Purkinje cell (primary cell): ENCODE data around the gene RPA1. TPM values are rescaled to one million over a fixed set of nuclear protein-coding genes. Genes with fewer than 3 reads are reported as not detected.

ENCODE experiments used
- polyA plus RNA-seq: library from polyadenylated mRNA; unstranded; fragments of >200 nt; fragmentation: Nextera tagmentation; gene quantifications from 2 replicates; pipeline ENCODE4 v1.2.1, GENCODE V29; 2014

Gene RPA1
- polyA plus RNA-seq = 29.7 and 35.8 TPM in 2 replicates

DNA sequence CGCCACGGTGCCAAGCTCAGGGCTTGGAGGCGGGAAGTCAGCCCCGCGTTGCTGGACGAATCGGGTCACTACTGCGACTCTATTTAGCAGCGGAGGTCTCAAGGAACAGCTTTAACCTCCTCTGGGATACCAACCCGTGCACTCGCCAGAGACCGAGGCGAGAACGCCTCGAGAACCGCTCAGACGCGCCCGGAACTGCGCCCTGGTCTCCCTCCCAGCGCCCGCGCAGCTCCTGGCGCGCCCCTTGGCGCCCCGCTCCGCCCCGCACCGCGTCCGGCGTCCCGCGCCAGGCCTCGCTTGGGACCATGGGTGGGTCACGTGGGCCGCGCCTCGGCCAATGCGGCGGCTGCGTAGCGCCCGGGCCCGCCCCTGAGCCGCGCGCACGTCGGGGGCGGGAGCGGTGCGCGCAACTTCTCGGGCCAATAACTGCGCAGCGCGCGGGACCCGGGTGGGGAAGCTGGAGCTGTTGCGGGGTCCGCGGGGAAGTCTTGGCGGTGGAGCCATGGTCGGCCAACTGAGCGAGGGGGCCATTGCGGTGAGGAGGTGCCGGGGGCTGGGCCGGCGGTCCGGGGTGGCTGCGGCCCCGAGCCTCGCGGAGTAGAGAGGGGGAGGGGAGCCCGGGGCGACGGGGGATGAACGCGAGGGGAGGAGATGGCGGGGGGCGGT lies at the start of gene RPA1, which contains the start of gene SMYD4:
Gene RPA1 (plus strand): TSS at position 414 of the 666 bp plus-strand sequence. CDS start 89 bp downstream, at position 503.
Gene SMYD4 (minus strand): TSS at position 311 of the 666 bp plus-strand sequence. CDS start 1,908 bp downstream, outside the sequence.

Other genes with a start within 250 kb of the RPA1 start
- 1.2 and 1.3 TPM in 2 replicates for gene SLC43A2, start 201.2 kb upstream of the RPA1 start, polyA plus RNA-seq
- gene SCARF1, start 184.3 kb upstream of the RPA1 start, polyA plus RNA-seq = 0.31 and 0.45 TPM in 2 replicates
- gene RILP, start 180.1 kb upstream of the RPA1 start, polyA plus RNA-seq = 11.1 and 20.5 TPM in 2 replicates
- gene PRPF8, start 145.1 kb upstream of the RPA1 start, polyA plus RNA-seq = 135 and 164 TPM in 2 replicates
- 0.06 and 0.22 TPM in 2 replicates for gene TLCD2, start 119.6 kb upstream of the RPA1 start, polyA plus RNA-seq
- not detected in 2 replicates for gene WDR81, start 105.3 kb upstream of the RPA1 start, polyA plus RNA-seq
- gene SERPINF2, start 87.1 kb upstream of the RPA1 start, polyA plus RNA-seq = not detected in 2 replicates
- 5.6 and 32.9 TPM in 2 replicates for gene SERPINF1, start 67.9 kb upstream of the RPA1 start, polyA plus RNA-seq
- 2.8 and 3.3 TPM in 2 replicates for gene SMYD4, start 103 bp upstream of the RPA1 start, polyA plus RNA-seq
- 0.43 and 2.0 TPM in 2 replicates for gene RTN4RL1, start 195.3 kb downstream of the RPA1 start, polyA plus RNA-seq
- gene DPH1, start 200.1 kb downstream of the RPA1 start, polyA plus RNA-seq = 3.1 and 22.5 TPM in 2 replicates
- gene OVCA2, start 212.0 kb downstream of the RPA1 start, polyA plus RNA-seq = 2.9 and 6.5 TPM in 2 replicates
- not detected in 2 replicates for gene HIC1, start 225.1 kb downstream of the RPA1 start, polyA plus RNA-seq